Measurements from ENCODE around the gene CCK.

GRCh38 chr3:42236611-42237010 is 29.4 kb downstream of the CCK start:
- no peak for TF ChIP-seq POLR2AphosphoS5 (IDR thresholded peaks at IDR 0.05)
- TF ChIP-seq, protein P1, sequence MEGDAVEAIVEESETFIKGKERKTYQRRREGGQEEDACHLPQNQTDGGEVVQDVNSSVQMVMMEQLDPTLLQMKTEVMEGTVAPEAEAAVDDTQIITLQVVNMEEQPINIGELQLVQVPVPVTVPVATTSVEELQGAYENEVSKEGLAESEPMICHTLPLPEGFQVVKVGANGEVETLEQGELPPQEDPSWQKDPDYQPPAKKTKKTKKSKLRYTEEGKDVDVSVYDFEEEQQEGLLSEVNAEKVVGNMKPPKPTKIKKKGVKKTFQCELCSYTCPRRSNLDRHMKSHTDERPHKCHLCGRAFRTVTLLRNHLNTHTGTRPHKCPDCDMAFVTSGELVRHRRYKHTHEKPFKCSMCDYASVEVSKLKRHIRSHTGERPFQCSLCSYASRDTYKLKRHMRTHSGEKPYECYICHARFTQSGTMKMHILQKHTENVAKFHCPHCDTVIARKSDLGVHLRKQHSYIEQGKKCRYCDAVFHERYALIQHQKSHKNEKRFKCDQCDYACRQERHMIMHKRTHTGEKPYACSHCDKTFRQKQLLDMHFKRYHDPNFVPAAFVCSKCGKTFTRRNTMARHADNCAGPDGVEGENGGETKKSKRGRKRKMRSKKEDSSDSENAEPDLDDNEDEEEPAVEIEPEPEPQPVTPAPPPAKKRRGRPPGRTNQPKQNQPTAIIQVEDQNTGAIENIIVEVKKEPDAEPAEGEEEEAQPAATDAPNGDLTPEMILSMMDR (IDR thresholded peaks at IDR 0.05), result no peak
- no peak for TF ChIP-seq POLR2A (IDR thresholded peaks at IDR 0.05)
- no peak for TF ChIP-seq EP300 (IDR thresholded peaks at IDR 0.05)

Measured in gastroesophageal sphincter (tissue), 3 donors.